ENCODE data around the gene MSI2. TPM values are rescaled to one million over a fixed set of nuclear protein-coding genes. Genes with fewer than 3 reads are reported as not detected.
A peak's percentile ranks its signal among the peaks of the same experiment; 100 is the strongest.

The MSI2 gene
- total and polyA plus RNA-seq, 2 experiments from 2014 or later = 15.7 to 76.4 TPM

GRCh38 chr17:57355090-57355859 is 99.0 kb downstream of the MSI2 start:
- Histone ChIP-seq H3K36me3 (no peaks in the 10 kb centered on the region), H3K9me3 (ENCODE audit: low read depth) (no peaks in the 10 kb centered on the region), H3K27me3 (no peaks in the 10 kb centered on the region), H3K4me1 (ENCODE audit: low read depth) (peaks cover 32% of the 10 kb centered on the region), H3K27ac (no peak overlapping the region), H3K4me3 (no peak overlapping the region)
- TF ChIP-seq, protein P1, sequence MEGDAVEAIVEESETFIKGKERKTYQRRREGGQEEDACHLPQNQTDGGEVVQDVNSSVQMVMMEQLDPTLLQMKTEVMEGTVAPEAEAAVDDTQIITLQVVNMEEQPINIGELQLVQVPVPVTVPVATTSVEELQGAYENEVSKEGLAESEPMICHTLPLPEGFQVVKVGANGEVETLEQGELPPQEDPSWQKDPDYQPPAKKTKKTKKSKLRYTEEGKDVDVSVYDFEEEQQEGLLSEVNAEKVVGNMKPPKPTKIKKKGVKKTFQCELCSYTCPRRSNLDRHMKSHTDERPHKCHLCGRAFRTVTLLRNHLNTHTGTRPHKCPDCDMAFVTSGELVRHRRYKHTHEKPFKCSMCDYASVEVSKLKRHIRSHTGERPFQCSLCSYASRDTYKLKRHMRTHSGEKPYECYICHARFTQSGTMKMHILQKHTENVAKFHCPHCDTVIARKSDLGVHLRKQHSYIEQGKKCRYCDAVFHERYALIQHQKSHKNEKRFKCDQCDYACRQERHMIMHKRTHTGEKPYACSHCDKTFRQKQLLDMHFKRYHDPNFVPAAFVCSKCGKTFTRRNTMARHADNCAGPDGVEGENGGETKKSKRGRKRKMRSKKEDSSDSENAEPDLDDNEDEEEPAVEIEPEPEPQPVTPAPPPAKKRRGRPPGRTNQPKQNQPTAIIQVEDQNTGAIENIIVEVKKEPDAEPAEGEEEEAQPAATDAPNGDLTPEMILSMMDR (IDR thresholded peaks at IDR 0.05; ENCODE audit: low read depth, low read length) = no peak
- peak in 1 of 2 donors; percentile 17 for DNase-seq (ENCODE audit: low read depth in 1 of 2, low spot score in 1 of 2)

DNA sequence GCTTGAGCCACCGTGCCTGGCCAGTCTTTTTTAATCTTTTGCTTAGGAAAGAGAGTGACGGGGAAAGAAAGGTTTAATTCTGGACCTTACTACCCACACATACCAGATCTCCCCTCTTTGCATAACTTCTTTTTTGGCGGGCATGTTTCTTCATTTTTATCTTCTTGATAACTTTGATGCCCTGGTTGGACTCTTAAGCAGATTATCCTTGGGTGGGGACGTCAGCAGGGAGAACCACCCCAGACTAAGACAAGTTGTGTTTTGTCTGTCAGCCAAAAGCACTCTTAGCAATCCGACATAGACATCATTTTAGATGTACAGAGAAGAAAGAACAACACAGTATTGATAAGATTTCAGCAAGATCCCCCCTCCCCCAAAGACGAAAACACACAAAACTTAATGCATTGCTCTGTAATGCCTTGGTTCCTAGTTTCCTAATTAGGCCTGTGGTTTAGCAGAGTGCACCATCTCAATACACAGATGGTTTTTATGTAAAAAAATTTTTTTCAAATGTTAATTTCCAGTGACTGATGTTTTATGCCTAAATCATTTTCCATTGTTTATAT is 99.9 kb downstream of the MSI2 start:
- H3K36me3 ChIP-seq = no peaks in the 10 kb centered on the region
- H3K9me3 ChIP-seq (ENCODE audit: low read depth) = no peaks in the 10 kb centered on the region
- H3K4me3 ChIP-seq = no peak overlapping the region
- peaks cover 29% of the 10 kb centered on the region for H3K4me1 ChIP-seq (ENCODE audit: low read depth)
- no peaks in the 10 kb centered on the region for H3K27me3 ChIP-seq
- no peak for DNase-seq (ENCODE audit: low read depth in 1 of 2, low spot score in 1 of 2)
- H3K27ac ChIP-seq = no peak overlapping the region
- TF ChIP-seq, protein P1 (IDR thresholded peaks at IDR 0.05; ENCODE audit: low read depth, low read length) = no peak

DNA sequence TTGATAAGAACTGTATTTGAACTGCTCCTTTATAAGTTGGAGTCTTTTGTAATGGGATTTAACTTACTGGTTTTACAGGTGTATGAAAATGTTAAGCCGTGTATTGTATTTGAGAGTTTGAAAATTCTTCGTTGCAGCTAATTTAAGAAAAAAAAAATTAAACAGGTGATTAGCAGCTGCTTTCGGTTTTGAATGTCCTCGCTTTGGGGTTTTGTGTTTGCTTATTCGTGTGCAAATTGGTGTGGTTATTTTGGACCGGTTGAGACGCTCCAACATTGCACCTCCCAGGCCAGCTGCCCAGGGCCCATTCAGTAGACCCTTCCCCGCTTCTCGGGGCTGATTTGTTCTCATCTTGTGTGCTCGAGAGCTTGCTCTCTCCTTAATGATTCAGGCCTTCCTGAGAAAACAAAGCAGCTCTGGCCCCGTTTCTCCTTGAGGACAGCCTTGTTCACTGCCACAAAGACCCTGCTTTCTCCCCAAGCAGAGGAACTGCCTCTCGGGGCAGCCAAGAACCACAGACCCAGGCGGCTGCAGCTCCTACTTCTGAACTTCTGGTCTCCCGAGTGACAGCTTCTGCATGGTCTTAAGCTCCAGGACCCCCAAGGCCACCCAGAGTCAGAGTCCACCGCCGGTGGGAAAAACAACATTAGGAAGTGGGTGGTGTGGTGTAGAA is 100.5 kb downstream of the MSI2 start:
- H3K36me3 ChIP-seq = no peaks in the 10 kb centered on the region
- H3K4me3 ChIP-seq = no peak overlapping the region
- peaks cover 29% of the 10 kb centered on the region for H3K4me1 ChIP-seq (ENCODE audit: low read depth)
- peak overlapping the region; percentile 55 for H3K27ac ChIP-seq
- TF ChIP-seq, protein P1 (IDR thresholded peaks at IDR 0.05; ENCODE audit: low read depth, low read length) = no peak
- no peaks in the 10 kb centered on the region for H3K27me3 ChIP-seq
- DNase-seq (ENCODE audit: low read depth in 1 of 2, low spot score in 1 of 2) = no peak
- H3K9me3 ChIP-seq (ENCODE audit: low read depth) = no peaks in the 10 kb centered on the region

DNA sequence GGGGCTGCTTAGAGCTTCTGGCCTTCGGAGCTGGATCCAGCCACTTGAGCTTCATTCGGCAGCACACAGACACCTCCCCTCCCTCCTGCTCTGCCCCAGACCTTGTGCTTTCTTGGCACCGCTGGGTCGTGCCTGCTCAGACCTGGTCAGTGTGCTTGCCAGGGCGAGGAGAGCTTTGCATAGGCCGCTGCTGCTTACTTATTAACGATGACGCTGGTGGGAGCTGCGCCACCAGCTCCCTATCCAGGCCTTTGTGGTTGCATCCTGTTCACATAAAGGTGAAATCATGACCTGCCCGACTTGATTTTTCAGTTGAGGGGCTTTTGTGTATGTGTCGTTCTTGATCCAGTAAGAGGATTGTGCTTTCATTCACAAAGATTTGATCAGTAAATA is 101.1 kb downstream of the MSI2 start:
- peak in 1 of 2 donors; percentile 27 for DNase-seq (ENCODE audit: low read depth in 1 of 2, low spot score in 1 of 2)
- Histone ChIP-seq H3K27ac (peak overlapping the region; percentile 55), H3K27me3 (no peaks in the 10 kb centered on the region), H3K36me3 (no peaks in the 10 kb centered on the region), H3K4me1 (ENCODE audit: low read depth) (peaks cover 29% of the 10 kb centered on the region), H3K4me3 (no peak overlapping the region), H3K9me3 (ENCODE audit: low read depth) (no peaks in the 10 kb centered on the region)
- TF ChIP-seq, protein P1 (IDR thresholded peaks at IDR 0.05; ENCODE audit: low read depth, low read length) = no peak

DNA sequence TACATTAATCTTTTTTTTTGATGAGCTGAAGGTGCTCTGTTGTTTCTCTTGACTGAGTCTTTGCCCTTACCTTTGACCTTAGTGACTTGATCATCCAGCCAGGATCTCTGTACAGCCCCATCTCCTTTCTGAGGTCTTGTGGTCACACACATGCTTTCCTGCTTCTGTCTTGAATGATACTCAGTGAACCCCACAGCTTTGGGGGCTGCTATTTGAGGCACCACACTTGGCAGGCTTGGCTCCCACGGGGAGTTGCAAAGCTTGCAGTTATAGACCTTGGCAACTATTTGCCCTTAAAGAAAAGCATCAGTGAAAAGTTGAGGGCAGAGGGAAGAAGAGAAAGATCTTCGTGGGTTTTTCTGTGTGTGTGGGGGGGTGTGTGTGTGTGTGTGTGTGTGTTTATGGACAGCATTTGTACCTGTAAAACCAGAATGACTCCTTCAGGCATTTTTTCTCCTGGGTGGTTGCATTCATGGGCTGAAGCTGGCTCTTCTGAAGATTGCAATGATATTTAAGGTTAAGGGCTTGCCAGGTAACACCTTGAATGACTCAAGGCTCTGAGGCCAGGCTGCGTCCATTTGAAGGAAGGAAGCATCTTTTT is 101.6 kb downstream of the MSI2 start:
- no peak overlapping the region for H3K27ac ChIP-seq
- DNase-seq (ENCODE audit: low read depth in 1 of 2, low spot score in 1 of 2) = no peak
- TF ChIP-seq, protein P1 (IDR thresholded peaks at IDR 0.05; ENCODE audit: low read depth, low read length) = no peak
- no peaks in the 10 kb centered on the region for H3K36me3 ChIP-seq
- H3K27me3 ChIP-seq = no peaks in the 10 kb centered on the region
- no peaks in the 10 kb centered on the region for H3K9me3 ChIP-seq (ENCODE audit: low read depth)
- peaks cover 29% of the 10 kb centered on the region for H3K4me1 ChIP-seq (ENCODE audit: low read depth)
- no peak overlapping the region for H3K4me3 ChIP-seq
